ENCODE measurements around the gene MCU. TPM values are rescaled to one million over a fixed set of nuclear protein-coding genes. Genes with fewer than 3 reads are reported as not detected.

MCU gene
- total and polyA plus RNA-seq, 2 of the 4 experiments (the other 2 are of a cell fraction): 36.2 to 36.7 TPM

DNA sequence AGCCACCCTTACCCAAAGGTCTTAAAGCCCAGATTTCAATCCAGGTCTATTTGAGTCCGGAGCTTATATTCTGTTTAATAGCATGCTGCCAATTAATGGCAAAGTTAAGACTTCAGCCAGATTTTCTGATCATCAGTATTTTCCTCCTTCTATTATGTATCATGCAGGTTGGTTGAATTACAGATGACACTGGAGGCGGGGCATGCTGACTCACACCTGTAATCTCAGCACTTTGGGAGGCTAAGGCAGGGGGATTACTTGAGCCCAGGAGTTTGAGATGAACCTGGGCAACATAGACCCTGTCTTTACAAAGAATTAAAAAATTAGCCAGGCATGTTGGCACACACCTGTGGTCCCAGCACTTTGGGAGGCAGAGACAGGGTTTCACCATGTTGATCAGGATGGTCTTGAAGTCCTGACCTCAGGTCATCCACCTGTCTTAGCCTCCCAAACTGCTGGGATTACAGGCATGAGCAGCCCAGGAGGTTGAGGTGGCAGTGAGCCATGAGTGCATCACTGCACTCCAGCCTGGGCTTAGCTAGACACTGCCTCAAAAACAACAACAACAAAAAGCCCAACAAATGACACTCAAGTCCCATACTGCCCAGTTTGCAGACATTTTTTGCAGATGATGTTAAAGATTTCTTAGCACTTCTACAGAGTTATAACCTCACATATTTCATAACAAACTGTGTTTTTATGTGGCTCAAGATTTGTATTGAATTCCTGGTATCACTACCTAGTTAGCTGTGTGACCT is 62.5 kb downstream of the MCU start:
- no peak overlapping the region for H3K18ac ChIP-seq (ENCODE audit: low read depth, low read length)
- intact Hi-C loops (cut with micrococcal nuclease): no loop called here
- no peak overlapping the region for H3K56ac ChIP-seq (ENCODE audit: extremely low read depth, insufficient read depth, low read length)
- H3K4me2 ChIP-seq (ENCODE audit: low read depth, low read length): no peak overlapping the region
- no peak overlapping the region for H4K91ac ChIP-seq (ENCODE audit: insufficient read depth, low read depth, low read length)
- H2AFZ ChIP-seq (replicated peaks; ENCODE audit: low read length, poor library complexity): no peak overlapping the region
- no peak overlapping the region for H3K4me3 ChIP-seq (ENCODE audit: insufficient read depth, low read depth, low read length)
- H3K79me1 ChIP-seq (ENCODE audit: low read depth in 1 of 2, low read length in 2 of 2): peaks cover 23 to 54% of the 10 kb centered on the region in 2 experiments
- ChIA-PET POLR2A (ENCODE audit: unreplicated experiment) (interaction anchor here (0.6 kb wide), 1 partner anchor 10 kb away, joined by 4 read pairs; no protein-coding TSS in a partner anchor), CTCF (interaction anchor here (0.5 to 0.9 kb wide), 3 partner anchors 13 to 38 kb away, joined by 3 read pairs; no protein-coding TSS in a partner anchor)
- H2BK20ac ChIP-seq (ENCODE audit: low read depth, low read length): no peak overlapping the region
- H2AK5ac ChIP-seq (ENCODE audit: low read depth, low read length): no peak overlapping the region
- no peak for TF ChIP-seq RCOR1 (IDR thresholded peaks at IDR 0.05; ENCODE audit: insufficient replicate concordance, low read length)
- TF ChIP-seq BHLHE40 (IDR thresholded peaks at IDR 0.05; ENCODE audit: low read depth, low read length): no peak
- TF ChIP-seq, protein P1, sequence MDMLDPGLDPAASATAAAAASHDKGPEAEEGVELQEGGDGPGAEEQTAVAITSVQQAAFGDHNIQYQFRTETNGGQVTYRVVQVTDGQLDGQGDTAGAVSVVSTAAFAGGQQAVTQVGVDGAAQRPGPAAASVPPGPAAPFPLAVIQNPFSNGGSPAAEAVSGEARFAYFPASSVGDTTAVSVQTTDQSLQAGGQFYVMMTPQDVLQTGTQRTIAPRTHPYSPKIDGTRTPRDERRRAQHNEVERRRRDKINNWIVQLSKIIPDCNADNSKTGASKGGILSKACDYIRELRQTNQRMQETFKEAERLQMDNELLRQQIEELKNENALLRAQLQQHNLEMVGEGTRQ (IDR thresholded peaks at IDR 0.05; ENCODE audit: low read depth, low read length): no peak
- no peak for TF ChIP-seq CHD1 (IDR thresholded peaks at IDR 0.05; ENCODE audit: low read depth, low read length)
- no peak for TF ChIP-seq POLR2A (IDR thresholded peaks at IDR 0.05; ENCODE audit: low read depth, low read length)
- TF ChIP-seq RAD21 (IDR thresholded peaks at IDR 0.05; ENCODE audit: low read length): no peak
- no peak for TF ChIP-seq MAZ (IDR thresholded peaks at IDR 0.05; ENCODE audit: borderline replicate concordance, low read depth, low read length)
- no peak for TF ChIP-seq CEBPB (IDR thresholded peaks at IDR 0.05; ENCODE audit: low read depth, low read length)
- TF ChIP-seq FOS (IDR thresholded peaks at IDR 0.05; ENCODE audit: low read depth, low read length): no peak
- H3K23ac ChIP-seq (ENCODE audit: low read depth, low read length): no peak overlapping the region
- peaks cover 2% of the 10 kb centered on the region; the same call in 1 of the 2 replicates for H3K4me1 ChIP-seq (ENCODE audit: control insufficient read depth, insufficient read depth, low read length)
- dilution Hi-C loops (cut with HindIII; ENCODE audit: low sequenced_read_pairs, unreplicated experiment): no loop called here
- peaks cover 6% of the 10 kb centered on the region; the same call in 1 of the 2 replicates for H3K9me1 ChIP-seq (ENCODE audit: insufficient read depth, low read length)
- BruUV-seq (replicated peaks): no TSS peak
- no peak overlapping the region for H2BK5ac ChIP-seq (ENCODE audit: low read depth, low read length, poor library complexity, severe bottlenecking)
- no peak overlapping the region for H3K9ac ChIP-seq (ENCODE audit: low read depth, low read length)
- no peak overlapping the region for H3K4ac ChIP-seq (ENCODE audit: low read depth, low read length)
- no peak overlapping the region for H2AK9ac ChIP-seq (replicated peaks; ENCODE audit: low read depth, low read length, poor library complexity)
- no peaks in the 10 kb centered on the region for H3K36me3 ChIP-seq (ENCODE audit: control insufficient read depth, insufficient read depth, low read length)
- no peak overlapping the region for H2BK120ac ChIP-seq (ENCODE audit: low read depth, low read length)
- H3K14ac ChIP-seq (replicated peaks; ENCODE audit: low read depth, low read length): no peak overlapping the region
- no peak overlapping the region for H4K8ac ChIP-seq (ENCODE audit: low read depth in 2 of 2, low read length in 2 of 2)
- H3K27ac ChIP-seq (ENCODE audit: insufficient read depth, low read length): no peak overlapping the region
- ATAC-seq (ENCODE audit: low read depth): no peak
- in situ Hi-C loops (cut with MboI; ENCODE audit: low sequenced_read_pairs): no loop called here
- WGBS, 2 experiments (ENCODE audit: extremely low coverage in 2 of 2, insufficient read length in 1 of 2): 100% methylated on average over 1 of the region's 2 CpGs; no CpG with 5 or more reads in 1 of the 2 experiments
- H2BK15ac ChIP-seq (ENCODE audit: low read depth, low read length): no peak overlapping the region
- DNase-seq: no peak
- no peaks in the 10 kb centered on the region for H4K20me1 ChIP-seq (ENCODE audit: insufficient read depth, low read length)
- no peak overlapping the region for H4K5ac ChIP-seq (ENCODE audit: low read depth, low read length)
- H3K27me3 ChIP-seq (ENCODE audit: control insufficient read depth, insufficient read depth, low read length): no peaks in the 10 kb centered on the region
- no peaks in the 10 kb centered on the region for H3K9me3 ChIP-seq (ENCODE audit: control insufficient read depth, insufficient read depth, low read length)

All from IMR-90 (cell line).